ENCODE data around the gene BTNL9. TPM values are rescaled to one million over a fixed set of nuclear protein-coding genes. Genes with fewer than 3 reads are reported as not detected.

BTNL9 gene
- total RNA-seq, 4 donors from 2014 or later: 69.2 to 579 (median 129) TPM

- no peak for TF ChIP-seq CTCF (IDR thresholded peaks at IDR 0.05; ENCODE audit: low read depth)
These were observed 30.5 kb downstream of the BTNL9 start for GRCh38 chr5:181070523-181070922.

- TF ChIP-seq CTCF (IDR thresholded peaks at IDR 0.05; ENCODE audit: low read depth): no peak
These were observed 31.2 kb downstream of the BTNL9 start for GRCh38 chr5:181071257-181071656.

- no peak for TF ChIP-seq CTCF (IDR thresholded peaks at IDR 0.05; ENCODE audit: low read depth)
These were observed 36.9 kb downstream of the BTNL9 start for GRCh38 chr5:181076920-181077319.

GRCh38 chr5:181081989-181082388 lies 41.9 kb downstream of the BTNL9 start:
- no peak for TF ChIP-seq CTCF (IDR thresholded peaks at IDR 0.05; ENCODE audit: low read depth)

- no peak for TF ChIP-seq CTCF (IDR thresholded peaks at IDR 0.05; ENCODE audit: low read depth)
These were observed 44.6 kb downstream of the BTNL9 start for GRCh38 chr5:181084621-181085195.

- TF ChIP-seq CTCF (IDR thresholded peaks at IDR 0.05; ENCODE audit: low read depth): no peak
These were observed 46.2 kb downstream of the BTNL9 start for GRCh38 chr5:181086026-181086883.

- no peak for TF ChIP-seq CTCF (IDR thresholded peaks at IDR 0.05; ENCODE audit: low read depth)
These were observed 46.8 kb downstream of the BTNL9 start for GRCh38 chr5:181086884-181087205.

Data from subcutaneous adipose tissue (tissue), 4 donors.